Uterus (tissue), 4 donors: ENCODE data around the gene RET. TPM values are rescaled to one million over a fixed set of nuclear protein-coding genes. Genes with fewer than 3 reads are reported as not detected.

Source experiments
- DNase-seq, 2 donors: peaks; one replicate each; pipeline ENCODE4 v3.0.0-alpha.2; 2019 to 2020
- H3K27ac ChIP-seq, 2 donors: fragments of 200-600 bp; sonication (generic); 1 replicate in 1 of 2; 2 replicates in 1 of 2; pipeline ENCODE4 v1.5.1; 2016 to 2018
- H3K27me3 ChIP-seq, 2 donors: fragments of 200-600 bp; sonication (generic); one replicate each; pipeline ENCODE4 v1.5.1; 2018 to 2019; ENCODE audit warnings: control low read depth in 1 of 2
- H3K36me3 ChIP-seq, 2 donors: fragments of 200-600 bp; sonication (generic); one replicate each; pipeline ENCODE4 v1.5.1; 2019; ENCODE audit warnings: control low read depth in 1 of 2
- H3K4me1 ChIP-seq, 2 donors: fragments of 200-600 bp; sonication (generic); one replicate each; pipeline ENCODE4 v1.5.1; 2018 to 2019; ENCODE audit warnings: control low read depth in 1 of 2
- H3K4me3 ChIP-seq, 2 donors: fragments of 200-600 bp; sonication (generic); 1 replicate in 1 of 2; 2 replicates in 1 of 2; pipeline ENCODE4 v1.5.1; 2018 to 2019; ENCODE audit warnings: mild to moderate bottlenecking in 1 of 2
- H3K9me3 ChIP-seq, 2 donors: fragments of 200-600 bp; sonication (generic); one replicate each; pipeline ENCODE4 v1.5.1; 2019; ENCODE audit warnings: control low read depth in 1 of 2
- POLR2A ChIP-seq, 2 donors: fragments of 450-650 bp; IDR thresholded peaks; one replicate each; pipeline ENCODE4 v1.6.1; 2016; ENCODE audit warnings: antibody characterized with exemption in 2 of 2, mild to moderate bottlenecking in 1 of 2, moderate library complexity in 1 of 2
- intact Hi-C: fragments of 100-400 bp; cut with DNase I; formaldehyde crosslinking; loops from one replicate; pipeline ENCODE4 v1.15.1; 2023; ENCODE audit warnings: low total_unique reads
- total RNA-seq, 4 donors: library from RNA; depleted of rRNA in 3 of 4; stranded (reverse); fragments of >200 nt in 3 of 4; gene quantifications; one replicate each; pipeline versions ENCODE4 v1.1.0 to v1.2.4, GENCODE V29; 2014 to 2023
- TF ChIP-seq, protein P1 (sequence below), 4 experiments: fragments of 200-600 bp in 2 of 4; fragments of 450-650 bp in 2 of 4; sonication (generic) in 2 of 4; IDR thresholded peaks; one replicate each; pipeline ENCODE4 v1.5.1; 2016 to 2019; ENCODE audit warnings: antibody characterized with exemption in 4 of 4, mild to moderate bottlenecking in 2 of 4, moderate library complexity in 1 of 4
- donor health status: DM: yes; HTN: yes; CAD: no.

RET gene
- total RNA-seq, 4 donors from 2014 or later = under 0.01 to 6.3 (median 1.0) TPM

DNA sequence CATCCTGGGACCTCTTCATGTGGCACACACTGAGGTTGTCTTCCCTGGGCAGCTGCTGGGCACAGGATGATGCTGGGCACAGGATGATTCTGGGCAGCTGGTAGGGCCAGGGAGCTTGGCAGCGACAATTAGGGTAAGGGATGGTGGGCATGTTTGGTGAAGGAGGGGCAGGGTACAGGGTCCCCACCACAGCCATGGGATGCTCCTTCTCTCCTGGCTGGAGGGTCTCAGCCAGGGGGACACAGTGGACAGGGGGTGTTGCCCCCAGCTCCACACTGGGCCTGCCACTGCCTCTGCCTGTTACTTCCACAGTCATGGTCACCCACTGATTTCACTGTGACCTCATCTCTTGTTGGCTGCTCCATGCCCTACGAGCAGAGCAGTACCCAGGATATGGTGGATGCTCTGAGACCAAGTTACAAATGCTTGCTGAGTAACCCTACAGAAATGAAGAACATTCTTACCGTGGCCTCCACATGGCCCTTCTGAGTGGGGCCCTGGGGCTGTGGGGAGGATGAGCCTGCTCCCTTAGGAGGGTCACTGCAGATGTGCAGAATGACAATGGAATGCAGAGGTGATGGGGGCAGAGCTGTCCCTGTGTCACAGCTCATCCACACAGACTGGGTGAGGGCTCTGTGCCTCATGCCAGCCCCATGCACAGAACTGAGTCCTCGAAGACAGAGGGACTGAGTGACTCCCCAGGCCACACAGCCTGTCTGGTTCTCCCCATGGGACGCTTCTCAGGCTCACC lies 28.4 kb upstream of the RET start:
- TF ChIP-seq, protein P1, sequence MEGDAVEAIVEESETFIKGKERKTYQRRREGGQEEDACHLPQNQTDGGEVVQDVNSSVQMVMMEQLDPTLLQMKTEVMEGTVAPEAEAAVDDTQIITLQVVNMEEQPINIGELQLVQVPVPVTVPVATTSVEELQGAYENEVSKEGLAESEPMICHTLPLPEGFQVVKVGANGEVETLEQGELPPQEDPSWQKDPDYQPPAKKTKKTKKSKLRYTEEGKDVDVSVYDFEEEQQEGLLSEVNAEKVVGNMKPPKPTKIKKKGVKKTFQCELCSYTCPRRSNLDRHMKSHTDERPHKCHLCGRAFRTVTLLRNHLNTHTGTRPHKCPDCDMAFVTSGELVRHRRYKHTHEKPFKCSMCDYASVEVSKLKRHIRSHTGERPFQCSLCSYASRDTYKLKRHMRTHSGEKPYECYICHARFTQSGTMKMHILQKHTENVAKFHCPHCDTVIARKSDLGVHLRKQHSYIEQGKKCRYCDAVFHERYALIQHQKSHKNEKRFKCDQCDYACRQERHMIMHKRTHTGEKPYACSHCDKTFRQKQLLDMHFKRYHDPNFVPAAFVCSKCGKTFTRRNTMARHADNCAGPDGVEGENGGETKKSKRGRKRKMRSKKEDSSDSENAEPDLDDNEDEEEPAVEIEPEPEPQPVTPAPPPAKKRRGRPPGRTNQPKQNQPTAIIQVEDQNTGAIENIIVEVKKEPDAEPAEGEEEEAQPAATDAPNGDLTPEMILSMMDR (IDR thresholded peaks at IDR 0.05) = no peak
- no peak for TF ChIP-seq POLR2A (IDR thresholded peaks at IDR 0.05)
- intact Hi-C loops = no loop called here
- peak; percentile 6 to 12 for DNase-seq
- Histone ChIP-seq H3K36me3 (no peaks in the 10 kb centered on the region), H3K9me3 (no peaks in the 10 kb centered on the region), H3K27ac (no peak overlapping the region), H3K4me3 (no peak overlapping the region), H3K27me3 (no peaks in the 10 kb centered on the region), H3K4me1 (no peaks in the 10 kb centered on the region)

DNA sequence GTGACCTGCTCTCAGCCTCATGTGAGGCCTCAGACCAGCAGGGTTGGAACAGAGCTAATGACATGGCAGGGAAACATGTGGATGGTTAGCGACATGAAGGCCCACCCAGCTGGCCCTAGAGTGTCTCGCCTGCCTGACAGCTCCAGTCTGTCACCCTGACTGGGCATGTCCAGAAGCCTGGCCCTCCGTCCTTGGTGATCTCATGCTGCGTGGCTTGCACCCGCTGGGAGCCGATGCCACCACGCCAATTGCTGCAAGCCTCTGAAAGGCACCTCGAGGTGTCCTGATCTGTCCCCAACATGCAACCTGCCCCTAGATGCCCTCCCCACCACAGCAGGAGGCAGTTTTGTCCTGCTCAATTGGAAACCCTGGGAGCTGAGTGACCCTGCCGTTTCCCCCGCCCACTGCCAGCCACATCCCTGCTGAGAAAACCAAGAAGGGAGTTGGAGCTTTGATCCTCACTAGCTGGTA lies 27.8 kb upstream of the RET start:
- H3K27ac ChIP-seq = no peak overlapping the region
- H3K27me3 ChIP-seq = no peaks in the 10 kb centered on the region
- peak in 1 of 2 donors; percentile 10 for DNase-seq
- H3K9me3 ChIP-seq = no peaks in the 10 kb centered on the region
- H3K4me3 ChIP-seq = no peak overlapping the region
- no peaks in the 10 kb centered on the region for H3K4me1 ChIP-seq
- TF ChIP-seq, protein P1 (IDR thresholded peaks at IDR 0.05) = no peak
- TF ChIP-seq POLR2A (IDR thresholded peaks at IDR 0.05) = no peak
- H3K36me3 ChIP-seq = no peaks in the 10 kb centered on the region
- intact Hi-C loops = no loop called here

DNA sequence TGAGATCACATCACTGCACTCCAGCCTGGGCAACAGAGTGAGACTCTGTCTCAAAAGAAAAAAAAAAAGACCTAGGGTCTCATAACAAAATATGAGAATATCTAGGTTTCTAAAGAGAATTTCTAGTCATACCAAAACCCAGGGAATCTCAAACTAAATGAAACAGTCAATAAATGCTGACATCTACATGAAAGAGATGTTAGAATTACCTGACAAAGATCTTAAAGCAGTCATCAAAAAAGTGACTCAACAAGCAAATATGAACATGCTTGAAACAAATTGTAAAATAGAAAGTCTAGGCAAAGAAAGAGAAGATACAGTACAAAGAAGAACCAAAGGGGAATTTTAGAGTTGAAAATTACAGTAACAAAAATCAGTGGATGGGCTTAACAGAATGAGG lies 26.9 kb upstream of the RET start:
- no peaks in the 10 kb centered on the region for H3K4me1 ChIP-seq
- no peaks in the 10 kb centered on the region for H3K27me3 ChIP-seq
- no peak overlapping the region for H3K4me3 ChIP-seq
- H3K27ac ChIP-seq = no peak overlapping the region
- H3K36me3 ChIP-seq = no peaks in the 10 kb centered on the region
- H3K9me3 ChIP-seq = no peaks in the 10 kb centered on the region
- intact Hi-C loops = no loop called here
- DNase-seq = no peak
- TF ChIP-seq POLR2A (IDR thresholded peaks at IDR 0.05) = no peak
- TF ChIP-seq, protein P1 (IDR thresholded peaks at IDR 0.05) = no peak

DNA sequence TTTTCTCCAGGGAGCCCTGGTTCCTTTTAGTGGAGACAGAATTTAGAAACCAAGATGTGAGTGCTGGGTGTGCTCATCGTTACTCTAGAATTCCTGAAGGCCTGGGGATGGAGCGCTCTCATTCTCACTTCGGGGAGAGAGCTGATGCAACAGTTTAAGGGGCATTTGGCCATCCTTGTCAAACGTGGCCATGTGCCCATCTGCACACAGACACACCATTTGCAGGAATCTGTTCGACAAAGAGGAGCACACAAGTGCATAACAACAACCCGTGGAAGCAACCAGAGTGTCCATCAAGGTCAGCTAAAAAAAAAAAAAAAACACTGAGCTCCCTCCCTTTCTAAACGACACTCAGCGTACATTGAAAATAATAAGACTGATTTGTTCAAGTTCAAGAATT lies 23.0 kb upstream of the RET start:
- DNase-seq = no peak
- Histone ChIP-seq H3K9me3 (no peaks in the 10 kb centered on the region), H3K4me3 (no peak overlapping the region), H3K27me3 (no peaks in the 10 kb centered on the region), H3K4me1 (no peaks in the 10 kb centered on the region), H3K27ac (no peak overlapping the region), H3K36me3 (no peaks in the 10 kb centered on the region)
- TF ChIP-seq, protein P1 (IDR thresholded peaks at IDR 0.05) = no peak
- no peak for TF ChIP-seq POLR2A (IDR thresholded peaks at IDR 0.05)
- intact Hi-C loops = no loop called here

DNA sequence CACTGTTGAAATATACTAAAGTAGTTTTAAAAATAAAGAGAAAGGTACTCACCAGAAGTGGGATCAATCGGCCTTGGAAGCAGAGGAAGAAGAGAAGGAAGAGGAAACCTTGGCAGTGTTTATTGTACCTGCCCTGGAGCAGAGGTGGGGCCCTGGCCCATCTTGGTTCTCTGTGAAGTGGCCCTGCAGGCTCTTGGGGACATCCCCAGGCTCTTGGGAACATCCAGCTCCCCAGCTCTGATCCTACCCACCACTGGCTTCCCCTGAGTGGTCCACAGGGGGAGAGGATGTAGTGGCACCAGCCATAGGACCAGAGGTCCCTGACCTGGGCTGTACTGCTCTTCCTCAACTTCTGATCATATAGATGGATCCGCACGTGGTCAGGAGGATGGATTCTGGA lies 22.3 kb upstream of the RET start:
- H3K27me3 ChIP-seq = no peaks in the 10 kb centered on the region
- no peaks in the 10 kb centered on the region for H3K9me3 ChIP-seq
- TF ChIP-seq, protein P1 (IDR thresholded peaks at IDR 0.05) = no peak
- no peak for TF ChIP-seq POLR2A (IDR thresholded peaks at IDR 0.05)
- intact Hi-C loops = no loop called here
- H3K27ac ChIP-seq = no peak overlapping the region
- H3K36me3 ChIP-seq = no peaks in the 10 kb centered on the region
- H3K4me3 ChIP-seq = no peak overlapping the region
- no peaks in the 10 kb centered on the region for H3K4me1 ChIP-seq
- DNase-seq = no peak
